NCI-H146 treated with DMSO at 0.1 percent for 48 hours (cell line): ENCODE data around the gene IL6ST.
"Not testable (repeated sequence)": the region's sequence is repeated elsewhere in the genome, so short reads cannot be mapped to it uniquely, and the experiment has no call there.

Experiments
- DNase-seq: peaks from one replicate; lab custom pipeline; 2025; ENCODE audit not compliant: unreplicated experiment; lab: John Stamatoyannopoulos, UW

Gene IL6ST

GRCh38 chr5:55994495-55994997 lies at the start of gene IL6ST:
TSS of gene IL6ST (minus strand) at chr5:55994963. CDS start at chr5:55976278, 18,685 bp downstream.
- DNase-seq: no peak

- no peak for DNase-seq
Observed at GRCh38 chr5:56039985-56040384, 45.2 kb upstream of the IL6ST start.

GRCh38 chr5:56038206-56038605 lies 43.4 kb upstream of the IL6ST start:
- not testable (repeated sequence) for DNase-seq

GRCh38 chr5:56037531-56038010 lies 42.8 kb upstream of the IL6ST start:
- DNase-seq: no peak

- DNase-seq: not testable (repeated sequence)
Observed at GRCh38 chr5:56035394-56035793, 40.6 kb upstream of the IL6ST start.

- not testable (repeated sequence) for DNase-seq
Observed at GRCh38 chr5:56029871-56030630, 35.3 kb upstream of the IL6ST start.

GRCh38 chr5:56029457-56029856 lies 34.7 kb upstream of the IL6ST start:
- no peak for DNase-seq

- no peak for DNase-seq
Observed at GRCh38 chr5:56028708-56029107, 33.9 kb upstream of the IL6ST start.

GRCh38 chr5:56026863-56027300 lies 32.1 kb upstream of the IL6ST start:
- no peak for DNase-seq

GRCh38 chr5:56025151-56025885 lies 30.6 kb upstream of the IL6ST start:
- DNase-seq: no peak

- no peak for DNase-seq
Observed at GRCh38 chr5:56024810-56025150, 30.0 kb upstream of the IL6ST start.

GRCh38 chr5:56023296-56023695 lies 28.5 kb upstream of the IL6ST start:
- no peak for DNase-seq

GRCh38 chr5:56019306-56020272 lies 24.8 kb upstream of the IL6ST start:
- DNase-seq: no peak

- DNase-seq: no peak
Observed at GRCh38 chr5:56018832-56019231, 24.1 kb upstream of the IL6ST start.

GRCh38 chr5:56014701-56015100 lies 19.9 kb upstream of the IL6ST start:
- DNase-seq: not testable (repeated sequence)

GRCh38 chr5:56013939-56014338 lies 19.2 kb upstream of the IL6ST start:
- not testable (repeated sequence) for DNase-seq

- no peak for DNase-seq
Observed at GRCh38 chr5:56012281-56012963, 17.7 kb upstream of the IL6ST start.

- no peak for DNase-seq
Observed at GRCh38 chr5:56011835-56012234, 17.1 kb upstream of the IL6ST start.

GRCh38 chr5:56010431-56010830 lies 15.7 kb upstream of the IL6ST start:
- no peak for DNase-seq

GRCh38 chr5:56006600-56006999 lies 11.8 kb upstream of the IL6ST start:
- DNase-seq: no peak
